ENCODE measurements around the gene ADCY1. TPM values are rescaled to one million over a fixed set of nuclear protein-coding genes. Genes with fewer than 3 reads are reported as not detected.

ADCY1 gene
- total and polyA plus RNA-seq, 2 donors from 2014 or later: 2.9 to 3.7 TPM

DNA sequence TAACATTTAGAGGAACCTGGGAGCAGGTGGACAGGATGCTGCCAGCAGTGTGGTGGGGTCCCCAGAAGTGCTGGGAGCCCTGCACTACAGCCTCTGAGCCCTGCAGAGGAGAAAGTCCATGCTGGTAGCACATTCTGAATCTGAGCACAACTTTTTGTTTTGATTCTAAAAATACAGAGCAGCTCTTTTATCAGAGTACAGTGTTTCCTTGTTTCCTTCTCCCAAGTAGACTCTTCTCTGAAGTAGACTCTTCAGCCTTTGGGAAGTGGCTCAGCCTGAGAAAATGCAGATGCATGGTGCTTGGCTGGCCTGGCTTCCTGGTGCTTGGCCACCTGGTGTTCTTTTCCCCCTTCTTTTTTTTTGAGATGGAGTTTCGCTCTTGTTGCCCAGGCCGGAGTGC is 9.1 kb downstream of the ADCY1 start:
- Histone ChIP-seq H3K27ac (ENCODE audit: low read depth in 2 of 2, low read length in 2 of 2) (no peak overlapping the region), H3K4me3 (ENCODE audit: low read length in 3 of 3) (no peak overlapping the region), H3K9ac (ENCODE audit: low read length in 3 of 3) (no peak overlapping the region), H3K9me3 (ENCODE audit: control insufficient read depth in 2 of 3, insufficient read depth in 1 of 3, low read length in 3 of 3) (no peaks in the 10 kb centered on the region), H3K36me3 (ENCODE audit: control insufficient read depth in 2 of 3, insufficient read depth in 3 of 3, low read length in 3 of 3) (no peaks in the 10 kb centered on the region), H3K4me1 (ENCODE audit: control insufficient read depth in 2 of 3, insufficient read depth in 2 of 3, low read depth in 1 of 3, low read length in 3 of 3) (peaks cover 0 to 8% (median 0%) of the 10 kb centered on the region in 3 donors), H3K27me3 (ENCODE audit: control insufficient read depth, insufficient read depth, low read length) (no peaks in the 10 kb centered on the region)
- FAIRE-seq (no peak), DNase-seq (no peak)
- no peak for TF ChIP-seq CTCF (IDR thresholded peaks at IDR 0.05; ENCODE audit: borderline replicate concordance, extremely low read depth, insufficient read depth)
- intact Hi-C loops (cut with DNase I): no loop called here

- Histone ChIP-seq H3K27ac (ENCODE audit: low read depth in 2 of 2, low read length in 2 of 2) (no peak overlapping the region), H3K9me3 (ENCODE audit: control insufficient read depth in 2 of 3, insufficient read depth in 1 of 3, low read length in 3 of 3) (no peaks in the 10 kb centered on the region), H3K9ac (ENCODE audit: low read length in 3 of 3) (no peak overlapping the region), H3K4me1 (ENCODE audit: control insufficient read depth in 2 of 3, insufficient read depth in 2 of 3, low read depth in 1 of 3, low read length in 3 of 3) (peaks cover 0 to 8% (median 0%) of the 10 kb centered on the region in 3 donors), H3K4me3 (ENCODE audit: low read length in 3 of 3) (no peak overlapping the region), H3K36me3 (ENCODE audit: control insufficient read depth in 2 of 3, insufficient read depth in 3 of 3, low read length in 3 of 3) (no peaks in the 10 kb centered on the region), H3K27me3 (ENCODE audit: control insufficient read depth, insufficient read depth, low read length) (no peaks in the 10 kb centered on the region)
- FAIRE-seq (no peak), DNase-seq (peak in 1 of 5 donors; percentile 33)
- no peak for TF ChIP-seq CTCF (IDR thresholded peaks at IDR 0.05; ENCODE audit: borderline replicate concordance, extremely low read depth, insufficient read depth)
- intact Hi-C loops (cut with DNase I): no loop called here
Measured at GRCh38 chr7:45584261-45585210, 10.4 kb downstream of the ADCY1 start.

DNA sequence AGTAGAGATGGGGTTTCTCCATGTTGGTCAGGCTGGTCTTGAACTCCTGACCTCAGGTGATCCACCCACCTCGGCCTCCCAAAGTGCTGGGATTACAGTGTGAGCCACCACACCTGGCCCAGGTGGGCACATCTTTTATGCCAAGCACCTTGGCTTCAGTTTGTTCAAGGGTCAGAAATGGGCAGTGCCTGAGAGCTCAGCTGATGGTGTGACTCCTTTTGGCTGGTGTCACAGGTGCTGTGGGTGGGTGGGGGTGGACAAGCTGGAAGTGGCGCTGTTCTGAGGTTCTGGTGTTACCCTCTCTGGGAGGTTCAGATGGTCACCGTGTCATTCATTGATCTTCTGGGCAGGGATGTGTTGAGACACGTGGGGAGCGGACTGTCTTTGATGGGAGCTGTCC is 11.5 kb downstream of the ADCY1 start:
- Histone ChIP-seq H3K36me3 (ENCODE audit: control insufficient read depth in 2 of 3, insufficient read depth in 3 of 3, low read length in 3 of 3) (no peaks in the 10 kb centered on the region), H3K27ac (ENCODE audit: low read depth in 2 of 2, low read length in 2 of 2) (no peak overlapping the region), H3K27me3 (ENCODE audit: control insufficient read depth, insufficient read depth, low read length) (no peaks in the 10 kb centered on the region), H3K4me3 (ENCODE audit: low read length in 3 of 3) (no peak overlapping the region), H3K4me1 (ENCODE audit: control insufficient read depth in 2 of 3, insufficient read depth in 2 of 3, low read depth in 1 of 3, low read length in 3 of 3) (peaks cover 0 to 4% (median 0%) of the 10 kb centered on the region in 3 donors), H3K9me3 (ENCODE audit: control insufficient read depth in 2 of 3, insufficient read depth in 1 of 3, low read length in 3 of 3) (no peaks in the 10 kb centered on the region), H3K9ac (ENCODE audit: low read length in 3 of 3) (no peak overlapping the region)
- DNase-seq: peak in 1 of 5 donors; percentile 22
- TF ChIP-seq CTCF (IDR thresholded peaks at IDR 0.05; ENCODE audit: borderline replicate concordance, extremely low read depth, insufficient read depth): no peak
- intact Hi-C loops (cut with DNase I): no loop called here
- no peak for FAIRE-seq
